ENCODE data around the gene C9orf50.

- TF ChIP-seq, protein P1, sequence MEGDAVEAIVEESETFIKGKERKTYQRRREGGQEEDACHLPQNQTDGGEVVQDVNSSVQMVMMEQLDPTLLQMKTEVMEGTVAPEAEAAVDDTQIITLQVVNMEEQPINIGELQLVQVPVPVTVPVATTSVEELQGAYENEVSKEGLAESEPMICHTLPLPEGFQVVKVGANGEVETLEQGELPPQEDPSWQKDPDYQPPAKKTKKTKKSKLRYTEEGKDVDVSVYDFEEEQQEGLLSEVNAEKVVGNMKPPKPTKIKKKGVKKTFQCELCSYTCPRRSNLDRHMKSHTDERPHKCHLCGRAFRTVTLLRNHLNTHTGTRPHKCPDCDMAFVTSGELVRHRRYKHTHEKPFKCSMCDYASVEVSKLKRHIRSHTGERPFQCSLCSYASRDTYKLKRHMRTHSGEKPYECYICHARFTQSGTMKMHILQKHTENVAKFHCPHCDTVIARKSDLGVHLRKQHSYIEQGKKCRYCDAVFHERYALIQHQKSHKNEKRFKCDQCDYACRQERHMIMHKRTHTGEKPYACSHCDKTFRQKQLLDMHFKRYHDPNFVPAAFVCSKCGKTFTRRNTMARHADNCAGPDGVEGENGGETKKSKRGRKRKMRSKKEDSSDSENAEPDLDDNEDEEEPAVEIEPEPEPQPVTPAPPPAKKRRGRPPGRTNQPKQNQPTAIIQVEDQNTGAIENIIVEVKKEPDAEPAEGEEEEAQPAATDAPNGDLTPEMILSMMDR (IDR thresholded peaks at IDR 0.05): no peak
- TF ChIP-seq POLR2AphosphoS5 (IDR thresholded peaks at IDR 0.05): no peak
Measured at GRCh38 chr9:129604766-129605163, 16.1 kb downstream of the C9orf50 start.

Measured in breast epithelium (tissue), 3 donors.